GM23338 (cell line): ENCODE data around the gene CYP26B1. TPM values are rescaled to one million over a fixed set of nuclear protein-coding genes. Genes with fewer than 3 reads are reported as not detected.

ENCODE experiments used
- ATAC-seq: fragments of 200-7000 bp; cut with Tn5 transposase; 3 replicates; pipeline ENCODE4 v1.9.1; 2020
- DNase-seq: peaks from one replicate; pipeline ENCODE4 v3.0.0-alpha.2; 2015; ENCODE audit warnings: low spot score
- H2AFZ ChIP-seq: fragments of 200-600 bp; sonication (generic); 2 replicates; pipeline ENCODE4 v1.8.0; 2016; ENCODE audit warnings: antibody characterized with exemption, mild to moderate bottlenecking, moderate library complexity
- H3F3A ChIP-seq: fragments of 200-600 bp; sonication (generic); replicated peaks from 2 replicates; pipeline ENCODE4 v1.8.0; 2017; ENCODE audit warnings: antibody characterized with exemption, mixed run types, low read depth
- H3K27ac ChIP-seq: fragments of 200-600 bp; sonication (generic); 2 replicates; pipeline ENCODE4 v1.6.1; 2016; ENCODE audit warnings: low read depth
- H3K27me3 ChIP-seq: fragments of 200-600 bp; sonication (generic); 2 replicates; pipeline ENCODE4 v1.8.0; 2016; ENCODE audit warnings: mild to moderate bottlenecking, mixed run types, moderate library complexity; ENCODE audit not compliant: insufficient read depth
- H3K36me3 ChIP-seq: fragments of 200-600 bp; sonication (generic); 2 replicates; pipeline ENCODE4 v1.8.0; 2016; ENCODE audit warnings: mild to moderate bottlenecking; ENCODE audit not compliant: insufficient read depth
- H3K4me1 ChIP-seq: fragments of 200-600 bp; sonication (generic); 2 replicates; pipeline ENCODE4 v1.8.0; 2016; ENCODE audit warnings: mild to moderate bottlenecking, moderate library complexity; ENCODE audit not compliant: insufficient read depth
- H3K4me2 ChIP-seq: fragments of 200-600 bp; sonication (generic); 2 replicates; pipeline ENCODE4 v1.7.1; 2017; ENCODE audit warnings: mixed run types
- H3K4me3 ChIP-seq: fragments of 200-600 bp; sonication (generic); 2 replicates; pipeline ENCODE4 v1.6.1; 2016; ENCODE audit warnings: mixed run types
- H3K79me2 ChIP-seq: fragments of 200-600 bp; sonication (generic); replicated peaks from 2 replicates; pipeline ENCODE4 v1.8.0; 2017; ENCODE audit warnings: mild to moderate bottlenecking; ENCODE audit not compliant: insufficient read depth
- H3K9me2 ChIP-seq: fragments of 200-600 bp; sonication (generic); 2 replicates; pipeline ENCODE4 v1.8.0; 2017; ENCODE audit not compliant: insufficient read depth
- H4K20me1 ChIP-seq: fragments of 200-600 bp; sonication (generic); replicated peaks from 2 replicates; pipeline ENCODE4 v1.8.0; 2017; ENCODE audit warnings: mild to moderate bottlenecking; ENCODE audit not compliant: insufficient read depth
- H3K27ac Mint-ChIP-seq: 2 replicates; pipeline ENCODE4 v1.8.0; 2020; ENCODE audit warnings: inconsistent platforms, mild to moderate bottlenecking, moderate library complexity, mixed read lengths
- H3K27me3 Mint-ChIP-seq: 3 replicates; pipeline ENCODE4 v1.8.0; 2022; ENCODE audit warnings: low read depth, mild to moderate bottlenecking, moderate library complexity, mixed read lengths, inconsistent platforms; ENCODE audit not compliant: insufficient read depth, poor library complexity
- H3K36me3 Mint-ChIP-seq: 3 replicates; pipeline ENCODE4 v1.8.0; 2021; ENCODE audit warnings: low read depth, mild to moderate bottlenecking, inconsistent platforms, moderate library complexity, mixed read lengths
- H3K4me1 Mint-ChIP-seq: 3 replicates; pipeline ENCODE4 v1.8.0; 2020; ENCODE audit warnings: mild to moderate bottlenecking, inconsistent platforms, mixed read lengths
- H3K4me3 Mint-ChIP-seq: 3 replicates; pipeline ENCODE4 v1.8.0; 2021; ENCODE audit warnings: moderate library complexity, mild to moderate bottlenecking, inconsistent platforms, mixed read lengths
- H3K9me3 Mint-ChIP-seq: 3 replicates; pipeline ENCODE4 v1.8.0; 2020; ENCODE audit warnings: moderate library complexity, mild to moderate bottlenecking, inconsistent platforms, mixed read lengths
- EZH2 ChIP-seq: fragments of 200-600 bp; sonication (generic); IDR thresholded peaks from one replicate; pipeline ENCODE4 v1.8.0; 2017; ENCODE audit warnings: antibody characterized with exemption, mild to moderate bottlenecking, low read depth; ENCODE audit not compliant: unreplicated experiment
- POLR2AphosphoS5 ChIP-seq: IDR thresholded peaks from 2 replicates; pipeline ENCODE4 v1.6.1; 2016; ENCODE audit warnings: antibody characterized with exemption, low read depth
- REST ChIP-seq: IDR thresholded peaks from one replicate; pipeline ENCODE4 v1.6.1; 2018; ENCODE audit warnings: antibody characterized with exemption; ENCODE audit not compliant: unreplicated experiment
- ZNF114 ChIP-seq: fragments of 250-450 bp; sonication (Bioruptor Pico); IDR thresholded peaks from 2 replicates; pipeline ENCODE4 v1.5.0; 2020; ENCODE audit warnings: mild to moderate bottlenecking, moderate library complexity
- ZNF331 ChIP-seq: fragments of 250-450 bp; sonication (Bioruptor Pico); IDR thresholded peaks from 2 replicates; pipeline ENCODE4 v1.5.0; 2020; ENCODE audit warnings: low read depth, mild to moderate bottlenecking, moderate library complexity
- ZNF462 ChIP-seq: fragments of 250-450 bp; sonication (Bioruptor Pico); IDR thresholded peaks from 2 replicates; pipeline ENCODE4 v1.5.0; 2020; ENCODE audit warnings: mild to moderate bottlenecking, moderate library complexity
- polyA plus RNA-seq: library from polyadenylated mRNA; unstranded; fragments of >200 nt; fragmentation: Nextera tagmentation; extraction: Ambion mirVana; gene quantifications from 2 replicates; pipeline ENCODE4 v1.2.1, GENCODE V29; 2016
- total RNA-seq: library from RNA; depleted of rRNA; stranded (reverse); fragments of >200 nt; shearing (Covaris generic); gene quantifications from 2 replicates; pipeline ENCODE4 v1.2.3, GENCODE V29; 2014

Gene CYP26B1
- total and polyA plus RNA-seq, 2 experiments from 2014 or later, result 0.05 to 0.31 TPM

- no peak for TF ChIP-seq REST
- no peak for TF ChIP-seq ZNF462
- no peak for TF ChIP-seq ZNF114
- TF ChIP-seq POLR2AphosphoS5, result no peak
Observed at GRCh38 chr2:72112401-72112800, 35.3 kb downstream of the CYP26B1 start (continued).

GRCh38 chr2:72111061-72111460 is 36.6 kb downstream of the CYP26B1 start:
- H4K20me1 ChIP-seq, result no peaks in the 10 kb centered on the region
- Mint-ChIP-seq H3K9me3 (peaks cover 17% of the 10 kb centered on the region), H3K27me3 (peaks cover 7% of the 10 kb centered on the region), H3K27ac (no peak overlapping the region), H3K4me1 (no peaks in the 10 kb centered on the region), H3K4me3 (no peak overlapping the region), H3K36me3 (peaks cover 13% of the 10 kb centered on the region; the same call in 2 of the 3 replicates)
- H3K4me2 ChIP-seq, result no peak overlapping the region
- no peaks in the 10 kb centered on the region for H3F3A ChIP-seq
- no peak overlapping the region for H3K4me3 ChIP-seq
- H3K9me2 ChIP-seq, result 0 out of 2 replicates have a peak, but pooled peaks cover 4% of the 10 kb centered on the region
- no peaks in the 10 kb centered on the region for H3K79me2 ChIP-seq
- H3K4me1 ChIP-seq, result no peaks in the 10 kb centered on the region
- no peak overlapping the region for H3K27ac ChIP-seq
- H2AFZ ChIP-seq, result no peak overlapping the region
- DNase-seq (no peak), ATAC-seq (no peak)
- no peaks in the 10 kb centered on the region for H3K27me3 ChIP-seq
- peaks cover 4% of the 10 kb centered on the region; the same call in 1 of the 2 replicates for H3K36me3 ChIP-seq
- TF ChIP-seq ZNF331 (CRISPR knock-in tag), result no peak
- no peak for TF ChIP-seq ZNF114
- no peak for TF ChIP-seq POLR2AphosphoS5
- no peak for TF ChIP-seq EZH2
- no peak for TF ChIP-seq ZNF462
